ENCODE results near the gene ARHGAP22.

- TF ChIP-seq POLR2AphosphoS5 (IDR thresholded peaks at IDR 0.05) (no peak), CTCF (IDR thresholded peaks at IDR 0.05) (no peak)
Observed at GRCh38 chr10:48547981-48548380, 56.9 kb downstream of the ARHGAP22 start.
